Measurements from ENCODE around the gene B9D1.

B9D1 gene

DNA sequence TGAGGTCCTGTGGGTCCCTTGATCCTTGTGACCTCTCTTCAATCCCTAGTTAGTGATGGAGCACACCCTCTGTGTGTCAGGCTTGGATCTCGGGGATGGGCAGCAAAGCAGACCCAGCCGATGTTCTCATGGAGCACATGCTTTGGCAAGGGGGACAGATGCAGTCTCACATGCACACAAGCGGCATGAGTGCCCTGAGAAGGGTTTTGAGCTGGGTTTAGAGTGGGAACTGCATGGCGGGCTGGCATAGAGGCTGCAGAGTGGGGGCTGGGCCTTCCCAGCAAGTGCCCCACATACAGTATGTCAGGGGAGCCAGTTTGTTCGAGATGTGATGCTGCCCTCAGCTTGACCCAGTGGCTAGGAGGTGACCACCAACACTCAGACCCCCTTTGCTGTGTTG, 41.6 kb downstream of the B9D1 start:
- TF ChIP-seq EZH2phosphoT487 (conservative IDR thresholded peaks at IDR 0.05; ENCODE audit: low read length) = no peak
- TF ChIP-seq, protein P1, sequence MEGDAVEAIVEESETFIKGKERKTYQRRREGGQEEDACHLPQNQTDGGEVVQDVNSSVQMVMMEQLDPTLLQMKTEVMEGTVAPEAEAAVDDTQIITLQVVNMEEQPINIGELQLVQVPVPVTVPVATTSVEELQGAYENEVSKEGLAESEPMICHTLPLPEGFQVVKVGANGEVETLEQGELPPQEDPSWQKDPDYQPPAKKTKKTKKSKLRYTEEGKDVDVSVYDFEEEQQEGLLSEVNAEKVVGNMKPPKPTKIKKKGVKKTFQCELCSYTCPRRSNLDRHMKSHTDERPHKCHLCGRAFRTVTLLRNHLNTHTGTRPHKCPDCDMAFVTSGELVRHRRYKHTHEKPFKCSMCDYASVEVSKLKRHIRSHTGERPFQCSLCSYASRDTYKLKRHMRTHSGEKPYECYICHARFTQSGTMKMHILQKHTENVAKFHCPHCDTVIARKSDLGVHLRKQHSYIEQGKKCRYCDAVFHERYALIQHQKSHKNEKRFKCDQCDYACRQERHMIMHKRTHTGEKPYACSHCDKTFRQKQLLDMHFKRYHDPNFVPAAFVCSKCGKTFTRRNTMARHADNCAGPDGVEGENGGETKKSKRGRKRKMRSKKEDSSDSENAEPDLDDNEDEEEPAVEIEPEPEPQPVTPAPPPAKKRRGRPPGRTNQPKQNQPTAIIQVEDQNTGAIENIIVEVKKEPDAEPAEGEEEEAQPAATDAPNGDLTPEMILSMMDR (IDR thresholded peaks at IDR 0.05; ENCODE audit: insufficient read depth, low read length, poor library complexity, severe bottlenecking) = no peak
- no peak overlapping the region for H3K9ac ChIP-seq (ENCODE audit: low read length)

DNA sequence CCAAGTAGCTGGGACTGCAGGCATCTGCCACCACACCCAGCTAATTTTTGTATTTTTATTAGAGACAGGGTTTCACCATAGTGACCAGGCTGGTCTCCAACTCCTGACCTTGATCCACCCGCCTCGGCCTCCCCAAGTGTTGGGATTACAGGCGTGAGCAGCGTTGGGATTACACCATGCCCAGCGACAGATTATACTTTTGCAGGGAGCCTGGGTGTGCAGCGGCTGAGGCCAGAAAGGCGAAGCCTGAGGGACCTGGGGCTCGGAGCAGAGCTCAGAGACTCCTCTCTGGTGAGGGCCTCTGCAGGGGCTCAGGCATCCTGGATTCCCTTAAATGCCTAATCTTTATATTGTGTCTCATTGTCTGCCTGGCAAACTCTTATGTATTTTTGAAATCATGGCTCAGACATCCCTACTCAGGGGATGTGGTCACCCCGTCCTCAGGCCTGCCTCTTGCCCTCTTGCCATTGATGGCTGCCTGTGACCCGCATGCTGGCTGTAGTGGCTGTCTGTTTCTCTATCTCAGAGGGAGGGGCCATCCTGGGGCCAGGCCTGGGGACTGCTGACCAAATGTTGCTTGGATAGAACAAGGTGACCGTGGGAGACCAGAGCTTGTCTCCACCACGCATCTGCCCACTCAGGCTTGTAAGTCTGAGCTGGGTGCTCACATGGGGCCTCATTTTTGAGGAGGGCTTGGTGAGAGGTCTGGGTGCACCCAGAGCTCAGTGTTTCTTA, 42.6 kb downstream of the B9D1 start:
- Histone ChIP-seq H3K27ac (ENCODE audit: low read depth, low read length) (no peak overlapping the region), H2AFZ (ENCODE audit: low read depth, low read length, severe bottlenecking) (no peak overlapping the region), H3K79me2 (ENCODE audit: insufficient read depth, low read length) (no peaks in the 10 kb centered on the region), H3K9ac (ENCODE audit: low read length) (no peak overlapping the region), H3K9me3 (ENCODE audit: insufficient read depth, low read length) (no peaks in the 10 kb centered on the region), H3K36me3 (ENCODE audit: low read length) (no peaks in the 10 kb centered on the region), H3K27me3 (ENCODE audit: low read length) (no peaks in the 10 kb centered on the region), H3K4me3 (ENCODE audit: insufficient read depth, low read length, poor library complexity, severe bottlenecking) (no peak overlapping the region), H3K4me2 (ENCODE audit: low read depth, low read length, poor library complexity, severe bottlenecking) (no peak overlapping the region), H3F3A (ENCODE audit: insufficient read depth) (no peaks in the 10 kb centered on the region), H3K9me2 (replicated peaks; ENCODE audit: insufficient read depth, low read length) (no peaks in the 10 kb centered on the region), H4K20me1 (ENCODE audit: low read depth, low read length) (no peaks in the 10 kb centered on the region)
- TF ChIP-seq, protein P1 (IDR thresholded peaks at IDR 0.05; ENCODE audit: insufficient read depth, low read length, poor library complexity, severe bottlenecking) = no peak
- no peak for TF ChIP-seq EZH2phosphoT487 (conservative IDR thresholded peaks at IDR 0.05; ENCODE audit: low read length)

More for the DNA sequence above, 41.6 kb downstream of the B9D1 start:
- H3K36me3 ChIP-seq (ENCODE audit: low read length) = no peaks in the 10 kb centered on the region
- H3K79me2 ChIP-seq (ENCODE audit: insufficient read depth, low read length) = no peaks in the 10 kb centered on the region
- no peak overlapping the region for H2AFZ ChIP-seq (ENCODE audit: low read depth, low read length, severe bottlenecking)
- no peaks in the 10 kb centered on the region for H3K27me3 ChIP-seq (ENCODE audit: low read length)
- no peak overlapping the region for H3K4me3 ChIP-seq (ENCODE audit: insufficient read depth, low read length, poor library complexity, severe bottlenecking)
- H3F3A ChIP-seq (ENCODE audit: insufficient read depth) = no peaks in the 10 kb centered on the region
- no peak overlapping the region for H3K4me2 ChIP-seq (ENCODE audit: low read depth, low read length, poor library complexity, severe bottlenecking)
- no peaks in the 10 kb centered on the region for H3K9me2 ChIP-seq (replicated peaks; ENCODE audit: insufficient read depth, low read length)
- H3K27ac ChIP-seq (ENCODE audit: low read depth, low read length) = no peak overlapping the region
- H3K9me3 ChIP-seq (ENCODE audit: insufficient read depth, low read length) = no peaks in the 10 kb centered on the region
- H4K20me1 ChIP-seq (ENCODE audit: low read depth, low read length) = no peaks in the 10 kb centered on the region

DNA sequence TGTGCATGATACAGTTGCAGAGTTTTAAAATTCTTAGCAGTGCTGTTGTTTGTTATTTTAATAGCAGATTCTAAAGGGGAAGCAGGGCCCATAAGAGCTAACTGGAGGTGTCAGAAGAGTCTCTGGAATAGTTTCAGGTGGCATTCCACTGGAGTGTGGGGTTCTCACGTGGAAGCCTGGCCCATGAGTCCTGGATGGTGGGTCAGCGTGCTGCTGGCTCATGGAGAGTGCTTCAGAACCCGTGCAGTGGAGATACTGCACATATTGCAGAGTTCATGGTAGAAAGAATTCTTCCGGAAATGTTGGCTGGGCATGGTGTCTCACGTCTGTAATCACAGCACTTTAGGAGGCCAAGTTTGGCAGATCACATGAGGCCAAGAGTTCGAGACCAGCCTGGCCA, 43.9 kb downstream of the B9D1 start:
- H3K9ac ChIP-seq (ENCODE audit: low read length) = no peak overlapping the region
- TF ChIP-seq, protein P1 (IDR thresholded peaks at IDR 0.05; ENCODE audit: insufficient read depth, low read length, poor library complexity, severe bottlenecking) = no peak
- TF ChIP-seq EZH2phosphoT487 (conservative IDR thresholded peaks at IDR 0.05; ENCODE audit: low read length) = no peak
- H3F3A ChIP-seq (ENCODE audit: insufficient read depth) = no peaks in the 10 kb centered on the region
- H3K9me3 ChIP-seq (ENCODE audit: insufficient read depth, low read length) = no peaks in the 10 kb centered on the region
- no peak overlapping the region for H3K27ac ChIP-seq (ENCODE audit: low read depth, low read length)
- no peaks in the 10 kb centered on the region for H3K36me3 ChIP-seq (ENCODE audit: low read length)
- no peaks in the 10 kb centered on the region for H4K20me1 ChIP-seq (ENCODE audit: low read depth, low read length)
- no peak overlapping the region for H3K4me2 ChIP-seq (ENCODE audit: low read depth, low read length, poor library complexity, severe bottlenecking)
- no peak overlapping the region for H2AFZ ChIP-seq (ENCODE audit: low read depth, low read length, severe bottlenecking)
- H3K4me3 ChIP-seq (ENCODE audit: insufficient read depth, low read length, poor library complexity, severe bottlenecking) = no peak overlapping the region
- H3K79me2 ChIP-seq (ENCODE audit: insufficient read depth, low read length) = no peaks in the 10 kb centered on the region
- no peaks in the 10 kb centered on the region for H3K9me2 ChIP-seq (replicated peaks; ENCODE audit: insufficient read depth, low read length)
- H3K27me3 ChIP-seq (ENCODE audit: low read length) = no peaks in the 10 kb centered on the region

Data from SU-DHL-6 (cell line).